ENCODE data around the gene TAF6.

GRCh38 chr7:100079024-100079560 lies 40.1 kb downstream of the TAF6 start:
- TF ChIP-seq CTCF (IDR thresholded peaks at IDR 0.05) (no peak), POLR2A (IDR thresholded peaks at IDR 0.05) (no peak)
